ENCODE data around the gene CCL18. TPM values are rescaled to one million over a fixed set of nuclear protein-coding genes. Genes with fewer than 3 reads are reported as not detected.
A peak's percentile ranks its signal among the peaks of the same experiment; 100 is the strongest.

Gene CCL18
- total and polyA plus RNA-seq, 2 of the 8 experiments (the other 6 are each of a cell fraction or from before 2014, with no cell fraction given) = not detected

- no peak overlapping the region for H3K56ac ChIP-seq (replicated peaks; ENCODE audit: insufficient read length, low read depth, low read length)
- H3K27me3 ChIP-seq (replicated peaks in 1 of 4; ENCODE audit: control insufficient read depth in 3 of 4, extremely low read depth in 1 of 4, insufficient read depth in 3 of 4, low read length in 3 of 4) = no peaks in the 10 kb centered on the region
- H3K9me3 ChIP-seq (ENCODE audit: insufficient read depth in 2 of 2, low read depth in 1 of 2, low read length in 1 of 2) = no peaks in the 10 kb centered on the region
- no peak overlapping the region for H4K91ac ChIP-seq (replicated peaks; ENCODE audit: insufficient read length, low read length)
- no peaks in the 10 kb centered on the region for H3K79me2 ChIP-seq (ENCODE audit: control insufficient read depth in 1 of 2, insufficient read depth in 2 of 2, low read length in 2 of 2)
- 0 out of 2 replicates have a peak overlapping the region, but pooled peaks have one; percentile 24 for H2AFZ ChIP-seq (ENCODE audit: low read length)
- POLR2A ChIA-PET (ENCODE audit: partially characterized antibody) = interaction anchor here (0.6 kb wide), 1 partner anchor 742 kb away, joined by 3 read pairs; no protein-coding TSS in a partner anchor
- H4K20me1 ChIP-seq (replicated peaks in 1 of 2; ENCODE audit: control insufficient read depth in 1 of 2, insufficient read depth in 2 of 2, low read length in 2 of 2) = no peaks in the 10 kb centered on the region
- CTCF ChIA-PET (ENCODE audit: partially characterized antibody) = interaction anchor here (0.6 to 1.3 kb wide), 5 partner anchors 10 to 1305 kb away, joined by 3 to 5 read pairs (median 3); no protein-coding TSS in a partner anchor
- DNase-seq (ENCODE audit: low read depth in 1 of 2, low spot score in 2 of 2) = no peak
- H3K18ac ChIP-seq (ENCODE audit: extremely low read depth, low read length) = no peak overlapping the region
- H3K36me3 ChIP-seq (ENCODE audit: control insufficient read depth in 2 of 4, insufficient read depth in 4 of 4, low read length in 3 of 4) = no peaks in the 10 kb centered on the region
- H3K4me2 ChIP-seq (ENCODE audit: insufficient read depth in 1 of 2, low read depth in 2 of 2, low read length in 2 of 2) = no peak overlapping the region
- no peaks in the 10 kb centered on the region for H3K23me2 ChIP-seq (ENCODE audit: low read depth, low read length)
- H2BK5ac ChIP-seq (ENCODE audit: low read depth, low read length) = no peak overlapping the region
- no peak overlapping the region for H4K8ac ChIP-seq (ENCODE audit: extremely low read depth, insufficient read depth, low read length)
- H3K4ac ChIP-seq (replicated peaks; ENCODE audit: insufficient read length, low read depth, low read length) = no peak overlapping the region
- H3K27ac ChIP-seq (ENCODE audit: low read depth, low read length) = no peak overlapping the region
- no peaks in the 10 kb centered on the region for H3K79me1 ChIP-seq (ENCODE audit: low read depth, low read length)
- 94% methylated on average over 3 of the region's 3 CpGs; no CpG with 5 or more reads in 1 of the 2 experiments for WGBS, 2 experiments (ENCODE audit: extremely low coverage in 1 of 2, insufficient coverage in 1 of 2, insufficient read length in 1 of 2, insufficient replicate concordance in 2 of 2, low coverage in 1 of 2, low lambda C conversion rate in 2 of 2, missing lambda C conversion rate in 1 of 2)
- TF ChIP-seq BCL11A (IDR thresholded peaks at IDR 0.05; ENCODE audit: low read depth in 2 of 2, low read length in 2 of 2) = no peak
- peak; percentile 92 for TF ChIP-seq YY1 (IDR thresholded peaks at IDR 0.05; ENCODE audit: low read depth, low read length)
- no peak for FAIRE-seq
- no peak overlapping the region for H2AK5ac ChIP-seq (ENCODE audit: low read depth, low read length)
- H2BK15ac ChIP-seq (ENCODE audit: low read length) = no peak overlapping the region
- H2BK12ac ChIP-seq (ENCODE audit: low read depth, low read length) = no peak overlapping the region
- no peak overlapping the region for H3K9ac ChIP-seq (replicated peaks in 1 of 4; ENCODE audit: extremely low read depth in 1 of 4, low read depth in 3 of 4, low read length in 3 of 4)
- no peak overlapping the region for H2BK120ac ChIP-seq (replicated peaks; ENCODE audit: low read depth, low read length)
- H3K23ac ChIP-seq (ENCODE audit: insufficient read length) = no peak overlapping the region
- no peak overlapping the region for H3K14ac ChIP-seq (ENCODE audit: insufficient read length)
- H4K5ac ChIP-seq (ENCODE audit: insufficient read length, low read depth, low read length) = no peak overlapping the region
- no peaks in the 10 kb centered on the region for H3K4me1 ChIP-seq (replicated peaks in 1 of 4; ENCODE audit: control insufficient read depth in 3 of 4, insufficient read depth in 4 of 4, low read length in 3 of 4)
- H3K4me3 ChIP-seq (ENCODE audit: extremely low read depth in 1 of 4, insufficient read depth in 2 of 4, low read depth in 3 of 4, low read length in 4 of 4) = no peak overlapping the region
- H2BK20ac ChIP-seq (ENCODE audit: low read length) = no peak overlapping the region
These were observed 4.5 kb downstream of the CCL18 start for GRCh38 chr17:36068524-36068923.

Data from H1 (cell line).